ENCODE data around the gene UGT1A9.

Gene UGT1A9

DNA sequence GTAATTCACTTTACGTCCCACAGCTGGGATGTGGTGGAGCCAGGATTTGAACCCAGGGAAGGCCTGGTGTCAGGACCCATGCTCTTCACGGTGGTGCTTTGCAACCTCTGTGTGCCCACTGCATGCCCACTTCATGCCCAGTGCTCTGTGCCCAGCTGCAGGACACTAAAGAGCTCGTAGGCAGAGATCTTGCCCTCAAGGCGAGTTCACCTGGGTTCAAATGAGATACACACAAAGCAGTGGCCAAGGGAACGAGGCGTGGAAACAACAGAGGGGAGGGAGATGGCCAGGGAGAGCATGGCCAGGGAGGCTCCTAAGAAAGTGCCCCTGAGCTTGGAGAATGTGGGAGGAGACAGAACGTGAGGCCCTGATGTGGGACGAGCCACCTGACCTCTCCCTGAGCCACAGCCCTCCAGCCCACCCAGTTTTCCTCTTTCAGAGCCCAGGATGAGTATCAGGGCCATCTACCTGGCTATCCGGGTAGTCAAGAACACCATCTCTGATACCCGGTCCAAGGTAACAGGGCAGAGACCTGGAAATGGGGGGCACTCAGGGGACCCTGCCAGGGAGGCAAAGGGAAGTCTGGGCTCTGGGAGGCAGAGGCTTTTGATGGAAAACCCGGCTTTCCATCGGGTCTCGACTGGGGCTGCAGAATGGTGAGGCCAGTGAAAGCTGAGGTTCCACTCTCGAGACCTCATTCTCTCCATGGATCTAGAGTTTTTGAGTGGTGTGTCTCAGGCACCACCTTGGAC lies 126.8 kb downstream of the UGT1A9 start:
- Histone ChIP-seq H3K27ac (replicated peaks) (no peak overlapping the region), H3K4me3 (replicated peaks; ENCODE audit: insufficient read depth, low read length) (no peak overlapping the region), H3K27me3 (ENCODE audit: insufficient read depth, poor library complexity, severe bottlenecking) (no peaks in the 10 kb centered on the region)
- TF ChIP-seq, protein P1, sequence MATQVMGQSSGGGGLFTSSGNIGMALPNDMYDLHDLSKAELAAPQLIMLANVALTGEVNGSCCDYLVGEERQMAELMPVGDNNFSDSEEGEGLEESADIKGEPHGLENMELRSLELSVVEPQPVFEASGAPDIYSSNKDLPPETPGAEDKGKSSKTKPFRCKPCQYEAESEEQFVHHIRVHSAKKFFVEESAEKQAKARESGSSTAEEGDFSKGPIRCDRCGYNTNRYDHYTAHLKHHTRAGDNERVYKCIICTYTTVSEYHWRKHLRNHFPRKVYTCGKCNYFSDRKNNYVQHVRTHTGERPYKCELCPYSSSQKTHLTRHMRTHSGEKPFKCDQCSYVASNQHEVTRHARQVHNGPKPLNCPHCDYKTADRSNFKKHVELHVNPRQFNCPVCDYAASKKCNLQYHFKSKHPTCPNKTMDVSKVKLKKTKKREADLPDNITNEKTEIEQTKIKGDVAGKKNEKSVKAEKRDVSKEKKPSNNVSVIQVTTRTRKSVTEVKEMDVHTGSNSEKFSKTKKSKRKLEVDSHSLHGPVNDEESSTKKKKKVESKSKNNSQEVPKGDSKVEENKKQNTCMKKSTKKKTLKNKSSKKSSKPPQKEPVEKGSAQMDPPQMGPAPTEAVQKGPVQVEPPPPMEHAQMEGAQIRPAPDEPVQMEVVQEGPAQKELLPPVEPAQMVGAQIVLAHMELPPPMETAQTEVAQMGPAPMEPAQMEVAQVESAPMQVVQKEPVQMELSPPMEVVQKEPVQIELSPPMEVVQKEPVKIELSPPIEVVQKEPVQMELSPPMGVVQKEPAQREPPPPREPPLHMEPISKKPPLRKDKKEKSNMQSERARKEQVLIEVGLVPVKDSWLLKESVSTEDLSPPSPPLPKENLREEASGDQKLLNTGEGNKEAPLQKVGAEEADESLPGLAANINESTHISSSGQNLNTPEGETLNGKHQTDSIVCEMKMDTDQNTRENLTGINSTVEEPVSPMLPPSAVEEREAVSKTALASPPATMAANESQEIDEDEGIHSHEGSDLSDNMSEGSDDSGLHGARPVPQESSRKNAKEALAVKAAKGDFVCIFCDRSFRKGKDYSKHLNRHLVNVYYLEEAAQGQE (IDR thresholded peaks at IDR 0.05; ENCODE audit: insufficient replicate concordance, low read depth) = no peak
- TF ChIP-seq, protein P2, sequence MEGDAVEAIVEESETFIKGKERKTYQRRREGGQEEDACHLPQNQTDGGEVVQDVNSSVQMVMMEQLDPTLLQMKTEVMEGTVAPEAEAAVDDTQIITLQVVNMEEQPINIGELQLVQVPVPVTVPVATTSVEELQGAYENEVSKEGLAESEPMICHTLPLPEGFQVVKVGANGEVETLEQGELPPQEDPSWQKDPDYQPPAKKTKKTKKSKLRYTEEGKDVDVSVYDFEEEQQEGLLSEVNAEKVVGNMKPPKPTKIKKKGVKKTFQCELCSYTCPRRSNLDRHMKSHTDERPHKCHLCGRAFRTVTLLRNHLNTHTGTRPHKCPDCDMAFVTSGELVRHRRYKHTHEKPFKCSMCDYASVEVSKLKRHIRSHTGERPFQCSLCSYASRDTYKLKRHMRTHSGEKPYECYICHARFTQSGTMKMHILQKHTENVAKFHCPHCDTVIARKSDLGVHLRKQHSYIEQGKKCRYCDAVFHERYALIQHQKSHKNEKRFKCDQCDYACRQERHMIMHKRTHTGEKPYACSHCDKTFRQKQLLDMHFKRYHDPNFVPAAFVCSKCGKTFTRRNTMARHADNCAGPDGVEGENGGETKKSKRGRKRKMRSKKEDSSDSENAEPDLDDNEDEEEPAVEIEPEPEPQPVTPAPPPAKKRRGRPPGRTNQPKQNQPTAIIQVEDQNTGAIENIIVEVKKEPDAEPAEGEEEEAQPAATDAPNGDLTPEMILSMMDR (IDR thresholded peaks at IDR 0.05; ENCODE audit: insufficient read depth, low read length) = no peak
- TF ChIP-seq SPI1 (IDR thresholded peaks at IDR 0.05; ENCODE audit: borderline replicate concordance, low read depth) (no peak), GABPA (IDR thresholded peaks at IDR 0.05; ENCODE audit: low read depth) (no peak), POLR2AphosphoS5 (IDR thresholded peaks at IDR 0.05; ENCODE audit: low read depth) (no peak)
- DNase-seq (ENCODE audit: low read depth in 1 of 2, low spot score in 1 of 2) = no peak

DNA sequence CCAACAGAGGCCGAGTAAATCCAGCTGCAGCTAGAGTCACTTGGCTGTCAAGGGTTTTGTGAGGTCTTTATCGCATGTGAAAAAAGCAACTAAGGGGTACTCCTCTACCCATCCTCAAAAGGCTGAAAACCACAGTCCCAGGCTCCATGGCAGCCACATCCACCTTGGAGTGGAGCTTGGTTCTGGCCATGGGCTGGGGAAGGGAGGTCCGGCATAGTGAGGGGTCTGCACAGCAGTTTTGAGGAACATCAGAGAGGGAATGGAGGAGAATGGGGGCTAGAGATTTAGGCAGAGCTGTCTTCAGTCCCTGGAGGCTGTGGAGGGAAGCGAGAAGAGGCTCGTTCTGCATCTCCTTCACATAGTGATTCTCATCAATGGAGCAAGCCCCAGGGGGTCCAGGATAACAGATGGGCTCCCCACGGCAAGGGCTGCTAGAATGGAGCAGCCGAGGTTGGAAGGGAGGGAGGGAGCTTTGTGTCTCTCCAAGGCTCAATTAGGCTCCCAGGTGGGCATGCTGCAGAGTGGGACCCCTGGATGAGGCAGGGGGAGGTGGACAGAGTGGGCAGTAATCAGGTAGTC lies 127.5 kb downstream of the UGT1A9 start:
- no peak for DNase-seq (ENCODE audit: low read depth in 1 of 2, low spot score in 1 of 2)
- H3K27ac ChIP-seq (replicated peaks) = no peak overlapping the region
- TF ChIP-seq GABPA (IDR thresholded peaks at IDR 0.05; ENCODE audit: low read depth) (no peak), POLR2AphosphoS5 (IDR thresholded peaks at IDR 0.05; ENCODE audit: low read depth) (no peak), SPI1 (IDR thresholded peaks at IDR 0.05; ENCODE audit: borderline replicate concordance, low read depth) (no peak)
- TF ChIP-seq, protein P1 (IDR thresholded peaks at IDR 0.05; ENCODE audit: insufficient replicate concordance, low read depth) = no peak
- TF ChIP-seq, protein P2 (IDR thresholded peaks at IDR 0.05; ENCODE audit: insufficient read depth, low read length) = no peak

DNA sequence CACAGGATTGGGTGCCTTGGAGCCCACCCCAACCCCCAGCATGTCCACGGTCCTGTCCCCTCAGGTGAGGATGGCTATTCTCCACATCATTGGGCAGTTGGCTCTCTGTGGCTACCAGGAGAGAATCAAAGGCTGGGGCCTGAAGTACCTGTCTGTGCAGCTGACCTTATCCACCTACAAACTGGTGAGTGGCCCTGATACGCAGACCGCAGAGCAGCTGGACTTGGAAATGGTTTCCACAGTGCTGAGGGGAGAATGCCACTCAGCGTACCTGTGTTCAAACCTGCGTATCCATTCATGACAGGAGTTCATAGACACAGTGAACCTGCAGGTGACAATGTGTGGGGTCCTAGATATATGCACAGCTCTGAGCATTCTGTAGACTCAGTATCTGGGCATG lies 128.0 kb downstream of the UGT1A9 start:
- no peak overlapping the region for H3K4me3 ChIP-seq (replicated peaks; ENCODE audit: insufficient read depth, low read length)
- TF ChIP-seq, protein P2 (IDR thresholded peaks at IDR 0.05; ENCODE audit: insufficient read depth, low read length) = no peak
- TF ChIP-seq, protein P1 (IDR thresholded peaks at IDR 0.05; ENCODE audit: insufficient replicate concordance, low read depth) = no peak
- TF ChIP-seq GABPA (IDR thresholded peaks at IDR 0.05; ENCODE audit: low read depth) = no peak
- TF ChIP-seq SPI1 (IDR thresholded peaks at IDR 0.05; ENCODE audit: borderline replicate concordance, low read depth) = no peak
- no peak for TF ChIP-seq POLR2AphosphoS5 (IDR thresholded peaks at IDR 0.05; ENCODE audit: low read depth)
- no peak for DNase-seq (ENCODE audit: low read depth in 1 of 2, low spot score in 1 of 2)
- no peaks in the 10 kb centered on the region for H3K27me3 ChIP-seq (ENCODE audit: insufficient read depth, poor library complexity, severe bottlenecking)
- H3K27ac ChIP-seq (replicated peaks) = no peak overlapping the region

More for the DNA sequence above, 127.5 kb downstream of the UGT1A9 start:
- no peaks in the 10 kb centered on the region for H3K27me3 ChIP-seq (ENCODE audit: insufficient read depth, poor library complexity, severe bottlenecking)
- H3K4me3 ChIP-seq (replicated peaks; ENCODE audit: insufficient read depth, low read length) = no peak overlapping the region
